HG03378 (cell line): Measurements from ENCODE around the gene HOXA10.

Experiments used
- ATAC-seq: cut with Tn5 transposase; IDR thresholded peaks from one replicate; pipeline ENCODE4 v1.9.1; 2021; ENCODE audit warnings: mild to moderate bottlenecking, moderate library complexity; ENCODE audit not compliant: unreplicated experiment

HOXA10 gene

DNA sequence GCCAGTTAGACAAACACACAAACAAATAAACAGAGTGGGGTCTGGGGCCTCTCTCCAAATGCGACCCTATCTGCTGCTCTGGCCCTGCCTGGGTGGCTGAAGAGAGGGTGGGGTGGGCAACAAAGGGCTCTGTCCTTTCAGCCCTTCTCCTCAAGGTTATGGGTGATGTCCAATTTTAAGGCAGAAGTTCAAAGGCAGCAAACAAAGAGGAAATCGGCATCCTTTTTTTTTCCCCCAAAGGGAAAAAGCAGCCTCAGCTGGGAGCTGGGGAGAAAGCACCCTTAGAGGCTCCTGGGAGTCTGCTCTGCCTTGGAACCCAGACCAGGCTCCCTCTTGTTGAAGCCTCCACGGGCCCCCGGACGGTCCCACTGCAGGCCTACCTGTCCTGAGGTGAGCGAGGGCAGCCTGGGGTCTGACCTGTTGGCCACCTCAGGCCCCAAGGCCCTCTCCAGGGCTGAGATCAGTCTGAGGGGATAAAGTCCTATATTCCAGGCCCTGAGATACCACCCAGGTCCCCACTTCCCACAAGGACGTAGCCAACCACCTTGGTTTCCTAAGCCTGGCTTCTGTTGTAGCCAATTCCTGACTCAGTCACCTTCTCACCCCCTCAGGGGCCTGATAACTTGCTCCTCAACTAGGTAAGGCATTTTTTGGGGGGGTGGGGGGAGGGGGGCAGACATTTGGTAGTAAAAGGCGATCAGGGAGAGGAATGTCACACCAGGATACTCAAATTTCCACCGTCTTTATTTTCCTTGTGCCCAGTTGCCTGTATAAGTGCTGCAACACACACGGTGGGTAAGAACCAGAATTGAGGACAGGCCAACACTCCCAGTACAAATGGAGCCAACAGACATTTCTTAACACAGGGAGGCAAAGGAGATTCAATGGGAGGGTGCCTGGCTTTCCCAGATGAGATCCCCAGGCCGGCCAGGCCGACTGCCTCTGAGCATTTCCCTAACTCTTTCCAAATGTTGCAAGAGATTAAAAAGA is 6.6 kb upstream of the HOXA10 start:
- no peak for ATAC-seq

DNA sequence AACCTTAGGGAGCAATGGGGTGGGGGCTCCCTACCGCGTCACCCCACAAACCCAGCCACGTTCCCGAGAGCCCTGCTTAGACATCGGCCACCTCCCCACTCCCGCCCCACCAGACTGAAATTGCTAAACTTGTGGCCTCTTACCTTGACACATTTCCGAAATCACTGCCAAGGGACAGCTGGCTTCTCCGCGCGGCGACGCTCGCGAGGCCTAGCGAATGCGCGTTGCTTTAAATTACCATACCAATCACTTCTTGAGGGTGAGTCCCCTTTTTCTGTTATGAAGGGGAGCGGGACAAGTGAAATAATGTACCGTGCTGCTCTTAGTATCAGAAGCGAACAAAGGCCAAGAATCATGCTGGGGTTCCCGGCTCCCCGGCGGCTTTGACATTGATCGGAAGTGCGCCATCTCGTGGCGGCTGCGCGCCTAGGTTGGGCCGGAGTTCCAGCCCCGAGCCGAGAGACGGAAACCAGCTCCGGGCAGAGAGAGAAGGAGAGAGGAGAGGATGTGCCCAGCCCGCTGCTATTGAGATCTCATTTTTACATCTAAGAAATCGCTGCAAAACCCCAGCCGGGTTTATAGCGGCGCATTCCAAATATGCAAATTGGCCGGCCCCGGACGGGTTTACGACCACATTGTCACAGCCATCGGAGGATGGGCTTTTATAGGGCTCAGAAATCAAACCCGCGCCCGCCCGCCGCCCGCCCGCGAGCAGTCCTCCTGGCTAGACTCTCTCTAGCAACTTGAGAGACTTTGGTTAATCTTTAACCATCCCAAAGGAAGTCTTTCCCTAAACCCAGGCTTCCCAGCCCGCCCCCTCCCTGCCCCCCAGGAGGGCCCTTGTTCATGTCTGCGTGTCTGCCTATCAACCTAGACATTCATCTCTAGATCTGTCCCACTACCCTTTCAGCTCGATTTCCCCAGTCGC is 5.6 kb upstream of the HOXA10 start:
- no peak for ATAC-seq

DNA sequence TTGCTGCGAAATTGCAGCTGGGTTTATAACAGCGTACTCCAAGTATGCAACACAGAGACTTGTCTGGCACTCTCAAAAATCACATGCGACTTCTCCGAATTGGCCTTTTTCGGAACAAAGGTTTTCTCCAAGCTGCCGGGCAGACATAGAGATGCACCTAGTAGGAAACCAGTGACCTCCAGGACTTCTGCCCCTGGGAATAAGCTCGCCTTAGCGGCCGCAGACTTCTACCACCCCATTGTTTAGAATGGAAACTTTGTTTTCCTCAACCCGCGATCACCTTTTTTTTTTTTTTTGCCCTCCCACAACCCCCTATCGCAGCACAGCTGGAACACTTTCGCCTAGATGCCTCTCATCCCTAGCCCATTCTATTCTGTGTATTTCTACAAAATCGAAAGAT is 4.9 kb upstream of the HOXA10 start:
- no peak for ATAC-seq

DNA sequence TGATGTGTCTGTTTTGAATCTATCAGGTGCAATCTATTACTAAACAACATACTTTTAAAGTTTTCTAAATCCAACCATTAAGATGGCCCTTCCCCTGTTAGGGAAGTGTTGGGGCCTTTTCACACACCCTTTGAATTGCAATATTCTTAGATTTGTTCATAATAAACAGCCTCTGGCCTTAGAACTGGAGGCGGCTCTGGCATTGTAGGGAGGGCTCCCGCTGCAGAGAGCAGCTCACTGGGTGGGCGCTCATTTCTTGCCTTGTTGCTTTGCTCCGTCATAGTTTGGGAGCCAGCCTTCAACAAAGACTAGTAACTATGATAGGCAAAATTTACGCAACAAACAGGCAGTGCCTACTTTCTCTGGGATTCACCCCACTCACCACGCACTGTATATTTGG is 4.2 kb upstream of the HOXA10 start:
- no peak for ATAC-seq

DNA sequence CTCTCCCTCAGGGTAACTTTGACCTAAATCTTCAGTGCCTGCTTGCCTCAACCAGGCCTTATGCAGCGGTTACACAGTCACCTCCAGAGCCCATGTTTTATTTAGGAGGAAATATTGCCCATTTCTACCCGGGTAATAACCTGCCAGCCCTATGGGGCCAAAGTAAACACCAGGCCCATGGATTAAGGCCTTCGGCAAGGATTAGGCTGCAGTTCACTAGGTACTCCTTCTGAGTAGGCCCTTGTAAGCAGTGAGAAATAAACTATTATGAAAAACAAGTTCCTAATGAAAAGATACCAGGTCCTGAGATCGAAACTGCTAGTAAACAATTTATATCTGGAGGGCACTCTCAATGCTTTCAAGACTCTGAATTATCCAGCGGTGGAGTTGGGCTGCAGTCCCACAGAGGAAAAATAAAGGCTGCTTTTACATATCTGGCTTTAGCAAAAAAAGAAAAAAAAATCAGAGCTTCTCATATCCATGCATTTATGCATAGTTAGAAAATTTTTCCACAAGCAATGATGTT is 3.7 kb upstream of the HOXA10 start:
- ATAC-seq = no peak

DNA sequence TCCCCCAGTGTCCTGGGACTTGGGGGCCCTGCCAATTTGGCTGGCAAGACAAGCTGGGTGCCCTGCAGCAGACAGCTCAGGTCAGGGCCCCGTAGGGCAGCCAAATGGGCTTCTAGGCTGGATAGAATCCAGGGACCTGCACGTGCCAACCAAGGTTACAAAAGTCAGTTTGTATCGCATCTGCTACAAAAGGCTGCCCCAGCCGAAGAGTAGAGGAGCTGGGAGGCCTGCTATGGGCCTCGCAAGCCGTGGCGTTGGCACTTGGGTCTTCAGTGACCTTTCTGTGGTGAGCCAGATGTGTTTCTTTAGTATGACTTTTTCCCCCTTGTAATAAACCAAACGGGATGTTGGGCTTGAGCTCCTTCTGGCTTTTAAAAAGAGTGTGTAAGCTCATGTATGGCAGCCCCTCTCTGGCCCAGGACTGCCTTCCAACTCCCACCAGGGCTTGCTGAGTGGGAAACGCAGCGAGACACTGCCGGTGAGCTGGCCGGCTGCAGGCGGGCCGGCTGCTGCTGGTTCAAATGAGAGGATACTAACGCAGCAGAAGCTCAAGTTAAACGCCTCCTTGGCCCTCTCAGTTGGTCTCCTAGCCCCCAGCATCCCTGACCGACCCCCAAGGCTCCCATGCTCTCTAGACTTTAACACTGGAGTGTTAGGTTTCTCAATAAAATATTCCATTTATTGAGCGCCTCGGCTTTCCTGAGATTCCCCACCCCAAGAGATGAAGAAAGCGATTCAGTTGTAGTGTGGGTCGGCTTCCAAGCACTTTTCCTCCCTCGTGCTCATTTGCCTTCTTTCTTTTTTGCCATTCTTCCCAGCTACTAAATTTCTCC is 3.1 kb upstream of the HOXA10 start:
- no peak for ATAC-seq

DNA sequence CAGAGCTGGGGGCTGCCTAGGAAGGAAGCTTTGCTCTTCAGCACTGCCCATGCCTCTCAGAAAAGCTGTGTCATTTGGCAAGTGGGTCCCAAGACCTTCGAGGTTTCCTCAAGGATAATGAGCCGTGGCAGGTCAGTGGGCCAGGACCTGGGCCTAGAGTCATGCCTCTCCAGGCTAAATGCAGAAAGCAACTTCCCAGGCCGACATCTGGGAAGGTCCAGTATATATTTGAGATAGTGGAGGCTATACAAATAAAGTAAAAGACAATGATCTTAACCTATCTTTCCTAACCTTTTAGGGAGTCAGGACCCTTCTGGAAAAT is 2.4 kb upstream of the HOXA10 start:
- no peak for ATAC-seq

DNA sequence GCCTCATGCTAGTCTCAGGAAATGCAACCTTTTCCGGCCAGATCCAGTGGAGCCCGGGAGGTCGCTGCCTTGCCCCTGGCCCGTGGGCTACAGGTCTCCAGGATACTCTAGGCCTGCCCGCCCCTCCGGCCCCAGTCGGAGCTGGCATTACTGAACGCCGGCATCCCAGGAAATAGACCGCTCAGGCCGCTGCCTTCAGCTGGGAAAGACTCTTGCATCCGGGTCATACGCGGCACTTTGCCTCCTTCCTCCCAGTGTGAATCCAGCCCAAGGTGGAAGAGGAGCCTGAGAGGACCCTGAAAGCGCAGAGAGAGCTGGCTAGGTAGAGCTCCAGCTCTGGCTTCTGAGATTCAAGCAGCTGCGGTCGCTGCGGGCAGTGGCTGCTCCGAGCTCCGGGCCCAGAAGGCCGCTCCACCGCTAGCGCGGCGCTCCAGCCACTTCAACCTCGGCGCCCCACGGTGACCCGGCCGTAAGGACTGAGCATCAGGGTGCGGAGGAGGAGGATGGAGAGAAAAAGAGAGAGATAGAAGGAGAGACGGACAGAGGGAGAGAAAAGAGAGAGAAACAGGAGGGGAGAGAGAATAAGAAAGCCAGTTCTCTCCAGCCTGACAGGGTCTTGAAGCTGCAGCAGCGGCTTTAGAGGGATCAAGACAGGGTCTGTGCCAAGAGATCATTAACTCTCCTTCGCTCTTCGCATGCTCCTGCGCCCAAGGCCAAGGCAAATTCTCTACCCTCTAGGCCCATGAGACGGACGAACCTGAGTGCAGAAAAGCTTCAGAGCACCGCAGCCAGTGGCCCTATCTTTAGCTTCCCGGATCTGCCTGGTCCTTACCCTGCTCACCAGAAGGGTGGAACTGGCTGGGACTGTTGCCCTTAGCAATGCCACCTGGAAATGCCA is 1.8 kb upstream of the HOXA10 start:
- no peak for ATAC-seq

DNA sequence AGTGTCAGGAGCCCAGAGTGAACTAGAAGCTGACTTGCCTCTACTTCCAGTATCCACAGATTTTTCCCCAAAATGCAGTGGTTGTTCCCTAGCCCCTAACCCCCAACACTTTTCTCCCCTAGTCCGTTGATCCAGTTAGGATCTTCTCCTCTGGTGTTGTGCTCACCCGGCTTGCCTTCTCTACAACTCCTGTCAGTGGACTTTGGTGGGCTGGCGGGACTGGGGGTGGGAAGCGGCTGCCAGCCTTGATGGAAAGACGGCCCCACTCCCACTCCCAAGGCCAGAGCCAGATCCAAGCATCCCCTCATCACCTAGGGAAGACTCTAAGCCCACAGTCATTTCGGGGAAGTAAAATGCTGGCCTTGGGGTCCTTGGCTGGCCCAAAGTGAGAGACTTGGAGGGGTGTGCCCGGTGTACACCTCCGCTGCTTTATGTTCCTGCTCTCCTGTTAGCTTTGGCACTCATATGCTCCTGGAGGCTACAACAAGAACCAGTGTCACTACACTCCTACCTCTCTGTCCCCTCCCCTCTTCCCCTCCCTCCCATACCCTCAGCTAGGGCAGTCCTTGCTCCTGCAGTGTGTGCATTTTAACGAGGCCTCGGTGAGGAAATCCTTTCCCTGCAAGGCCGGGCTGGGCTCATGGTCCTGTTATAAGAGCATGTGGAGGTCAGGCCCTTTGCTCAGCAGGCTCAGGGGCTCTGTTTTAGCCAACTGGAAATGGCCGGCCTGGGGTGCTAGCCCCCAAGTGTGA is 930 bp upstream of the HOXA10 start:
- ATAC-seq = no peak

DNA sequence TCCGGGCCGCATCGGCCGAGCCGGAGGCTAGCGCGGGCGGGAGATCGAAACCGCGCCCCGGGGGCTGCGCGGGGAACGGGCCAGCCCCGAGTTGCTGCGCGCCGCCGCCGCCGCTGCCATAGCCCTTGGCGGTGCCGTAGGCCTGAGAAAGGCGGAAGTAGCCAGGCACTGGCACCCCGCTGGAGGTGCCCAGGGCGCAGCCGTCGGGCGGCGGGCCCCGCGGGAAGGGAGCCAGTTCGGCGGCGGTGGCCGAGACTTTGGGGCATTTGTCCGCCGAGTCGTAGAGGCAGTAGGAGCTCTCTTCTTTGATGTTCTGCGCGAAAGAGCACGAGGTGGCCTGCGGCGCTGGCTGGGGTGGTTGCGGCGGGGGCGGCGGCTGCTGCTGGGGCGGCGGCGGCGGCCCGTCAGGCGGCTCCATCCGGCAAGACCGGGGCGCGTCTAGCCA is 587 bp downstream of the HOXA10 start:
- no peak for ATAC-seq

DNA sequence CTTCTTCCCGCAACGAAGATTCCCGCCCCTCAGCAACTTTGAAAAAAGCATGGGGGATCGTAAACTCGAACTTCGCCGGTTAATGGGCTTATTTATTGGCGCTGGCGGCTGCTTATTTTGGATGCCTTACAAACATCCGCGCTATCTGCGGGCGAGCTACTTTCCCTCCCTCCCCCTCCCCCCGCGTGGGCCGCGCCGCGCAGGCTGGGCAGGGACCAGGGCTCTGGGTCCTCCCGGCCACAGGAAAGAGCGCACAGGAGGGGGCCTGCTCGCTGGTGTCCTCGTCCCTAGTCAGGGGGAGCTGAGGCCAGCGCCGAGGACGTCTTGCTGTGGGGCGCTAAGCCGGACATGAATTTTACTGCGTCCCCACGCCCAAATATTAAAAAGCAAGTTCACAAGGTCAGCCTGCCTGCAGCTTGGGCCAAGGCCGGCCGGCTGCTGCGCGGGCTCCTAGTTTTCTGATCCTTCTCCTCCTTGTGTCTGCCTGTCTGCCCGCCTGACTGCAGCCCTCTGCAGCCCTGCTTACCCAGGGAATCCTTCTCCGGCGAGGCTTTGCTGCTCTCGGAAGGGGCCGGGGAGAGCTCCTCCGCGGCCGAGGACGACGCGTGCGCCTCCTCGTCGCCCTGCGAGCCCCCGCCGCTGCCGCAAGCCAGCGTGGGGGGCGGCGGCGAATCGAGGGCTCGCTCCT is 1.2 kb downstream of the HOXA10 start:
- no peak for ATAC-seq

DNA sequence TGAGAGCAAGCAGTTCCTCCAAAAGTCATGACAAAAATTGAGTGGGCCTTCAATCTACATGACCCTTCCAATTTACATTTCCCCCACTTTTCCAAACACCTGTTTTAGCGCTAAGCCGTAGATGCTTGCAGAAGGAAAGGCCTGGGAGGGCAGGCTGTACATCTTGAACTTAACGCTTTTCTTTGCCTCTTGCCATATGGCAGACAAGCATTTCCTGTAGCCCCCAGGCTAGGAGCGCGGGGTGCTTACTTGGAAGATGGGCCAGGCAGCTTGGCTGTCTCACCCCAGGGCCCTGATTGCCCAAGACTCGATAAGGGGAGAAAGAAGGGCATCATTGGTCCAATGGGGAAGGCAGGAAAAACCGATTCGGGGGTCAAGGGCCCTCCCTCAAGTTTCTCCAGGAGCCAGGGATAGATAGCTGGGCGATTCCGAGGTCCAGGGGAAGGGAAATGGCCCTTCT is 1.8 kb downstream of the HOXA10 start:
- ATAC-seq = no peak

DNA sequence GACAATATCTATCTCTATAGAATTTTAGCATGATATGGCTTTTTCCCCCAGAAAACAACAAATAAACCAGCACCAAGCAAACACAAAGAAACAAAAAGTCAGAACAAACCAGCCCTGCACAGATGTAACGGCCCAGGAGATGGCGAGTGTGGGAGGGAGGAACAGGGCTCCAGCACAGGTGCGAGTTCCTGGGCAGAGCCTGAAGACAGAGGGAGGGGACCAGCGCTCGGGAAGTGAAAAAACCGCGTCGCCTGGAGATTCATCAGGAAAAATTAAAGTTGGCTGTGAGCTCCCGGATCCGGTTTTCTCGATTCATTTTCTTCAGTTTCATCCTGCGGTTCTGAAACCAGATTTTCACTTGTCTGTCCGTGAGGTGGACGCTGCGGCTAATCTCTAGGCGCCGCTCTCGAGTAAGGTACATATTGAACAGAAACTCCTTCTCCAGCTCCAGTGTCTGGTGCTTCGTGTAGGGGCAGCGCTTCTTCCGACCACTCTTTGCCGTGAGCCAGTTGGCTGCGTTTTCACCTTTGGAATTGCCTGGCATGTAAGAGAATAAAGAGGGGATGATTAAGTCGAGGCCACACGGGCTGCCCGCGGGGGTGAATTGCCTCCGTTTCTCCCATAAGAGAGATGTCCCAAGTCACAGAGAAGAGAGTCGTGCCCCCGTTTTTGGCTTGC is 2.3 kb downstream of the HOXA10 start:
- no peak for ATAC-seq

DNA sequence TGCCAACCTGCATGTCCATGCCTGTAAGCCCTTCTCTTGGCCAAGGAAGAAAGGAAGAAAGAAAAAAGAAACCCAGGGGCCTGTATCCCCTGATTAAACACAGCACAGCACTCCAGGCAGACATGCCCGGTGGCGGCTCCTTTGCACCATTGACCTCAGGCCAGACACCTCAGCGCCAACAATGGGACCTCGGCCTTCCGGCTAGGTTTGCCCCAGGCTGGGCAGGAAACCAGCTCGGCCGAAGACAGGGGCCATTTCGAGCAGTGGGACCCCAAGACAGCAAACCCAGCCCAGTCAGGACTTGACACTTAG is 2.8 kb downstream of the HOXA10 start:
- ATAC-seq = no peak

DNA sequence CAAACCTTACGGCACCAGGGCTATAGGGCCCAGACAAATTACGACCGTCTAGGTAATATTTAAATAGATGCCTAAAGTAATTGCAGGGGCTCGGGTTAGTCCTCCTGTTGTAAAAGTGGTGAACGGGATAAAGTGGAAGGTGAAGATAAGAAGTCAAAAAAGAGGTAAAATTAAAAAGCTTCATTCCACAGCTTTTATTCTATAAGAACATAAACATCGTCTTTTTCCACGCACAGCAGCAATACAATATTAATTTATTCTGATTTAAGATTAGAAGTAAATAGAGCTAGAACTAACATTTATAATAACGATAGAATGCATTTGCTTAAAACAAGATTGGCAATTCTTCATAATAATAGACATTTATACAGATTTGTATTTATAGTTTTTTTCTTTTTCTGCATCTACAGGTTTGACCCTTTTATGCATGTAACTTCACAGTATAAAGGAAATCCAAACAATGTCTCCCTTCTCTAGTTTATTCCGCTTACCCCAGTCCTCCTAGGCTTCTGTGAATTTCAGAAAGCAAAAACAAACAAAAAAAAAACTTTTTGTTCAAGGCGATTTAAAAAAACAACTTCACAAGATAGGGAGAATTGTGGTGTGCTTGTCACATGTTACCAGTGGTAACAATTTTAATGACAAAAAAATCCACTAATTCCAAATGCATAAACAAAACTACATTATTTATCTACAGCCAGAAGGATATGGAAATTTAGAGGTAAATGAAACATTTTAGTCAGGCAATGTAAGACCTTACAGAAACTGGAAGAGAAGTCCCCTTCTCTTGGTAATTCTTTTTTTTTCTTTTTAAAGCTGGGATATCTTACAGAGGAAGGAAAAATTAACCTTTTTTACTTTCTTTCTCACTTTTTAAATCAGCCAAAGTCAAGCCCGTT is 3.4 kb downstream of the HOXA10 start:
- ATAC-seq = no peak

DNA sequence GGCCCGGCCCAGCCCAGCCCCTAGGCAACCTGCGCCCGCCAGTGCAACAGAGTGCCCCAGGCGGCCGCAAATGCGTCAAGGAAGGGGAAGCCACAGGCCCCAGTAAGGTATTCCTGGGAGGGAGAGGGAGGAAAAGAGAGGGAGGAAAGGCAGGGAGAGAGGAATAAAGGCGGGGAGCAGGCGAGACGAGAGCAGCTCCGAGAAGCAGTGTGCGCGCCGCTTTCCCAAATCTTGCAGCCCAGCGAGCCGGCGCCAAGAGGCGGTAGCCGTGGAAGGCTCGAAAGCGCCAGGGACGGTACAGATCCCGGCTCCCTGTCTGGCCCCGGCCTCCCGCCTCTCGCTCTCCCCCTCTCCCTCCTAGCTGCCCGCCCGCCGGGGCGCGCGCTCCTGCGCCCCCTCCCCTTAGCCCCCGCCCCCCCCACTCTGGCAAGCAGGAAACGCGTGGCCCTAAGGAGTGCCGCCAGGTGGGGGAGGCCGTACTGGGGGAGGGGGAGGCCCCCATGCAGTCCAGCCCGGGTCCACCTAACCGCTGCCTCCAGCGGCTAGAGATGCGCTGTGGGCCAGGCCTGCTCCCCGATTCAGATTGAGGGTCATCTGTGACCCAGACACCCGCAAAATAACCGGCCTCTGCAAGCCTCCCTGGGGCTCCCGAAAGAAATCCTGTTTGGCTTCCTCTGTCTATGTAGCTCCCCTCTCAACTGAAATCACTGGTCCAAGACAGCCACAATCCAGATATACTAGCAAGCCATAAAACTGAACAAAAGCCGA is 4.3 kb downstream of the HOXA10 start:
- ATAC-seq = no peak
